ENCODE measurements around the gene FAM131C.
"Not testable (repeated sequence)": the region's sequence is repeated elsewhere in the genome, so short reads cannot be mapped to it uniquely, and the experiment has no call there.

The FAM131C gene

GRCh38 chr1:16063226-16063829 is 10.1 kb downstream of the FAM131C start:
- peaks cover 0 to 19% (median 10%) of the 10 kb centered on the region in 5 donors for H3K27me3 ChIP-seq (ENCODE audit: control insufficient read depth in 5 of 5, insufficient read depth in 4 of 5, low read length in 5 of 5)
- no peaks in the 10 kb centered on the region for H3K36me3 ChIP-seq (ENCODE audit: control insufficient read depth in 5 of 5, insufficient read depth in 5 of 5, low read length in 5 of 5)
- no peaks in the 10 kb centered on the region for H3K9me3 ChIP-seq (ENCODE audit: control insufficient read depth in 5 of 5, low read length in 5 of 5)
- H3K4me3 ChIP-seq (ENCODE audit: low read depth in 1 of 5, low read length in 5 of 5), result no peak overlapping the region
- no peak overlapping the region for H3K9ac ChIP-seq (ENCODE audit: low read length in 5 of 5)
- H3K27ac ChIP-seq (ENCODE audit: low read depth, low read length), result no peak overlapping the region
- H3K4me1 ChIP-seq (ENCODE audit: control insufficient read depth in 5 of 5, insufficient read depth in 5 of 5, low read length in 5 of 5), result peaks cover 0 to 17% (median 12%) of the 10 kb centered on the region in 5 donors

GRCh38 chr1:16062687-16063075 is 10.8 kb downstream of the FAM131C start:
- not testable (repeated sequence) for H3K36me3 ChIP-seq (ENCODE audit: control insufficient read depth in 5 of 5, insufficient read depth in 5 of 5, low read length in 5 of 5); H3K4me3 ChIP-seq (ENCODE audit: low read depth in 1 of 5, low read length in 5 of 5); H3K9me3 ChIP-seq (ENCODE audit: control insufficient read depth in 5 of 5, low read length in 5 of 5); H3K27ac ChIP-seq (ENCODE audit: low read depth, low read length); H3K9ac ChIP-seq (ENCODE audit: low read length in 5 of 5)
- Histone ChIP-seq H3K27me3 (ENCODE audit: control insufficient read depth in 5 of 5, insufficient read depth in 4 of 5, low read length in 5 of 5) (peaks cover 0 to 15% (median 10%) of the 10 kb centered on the region in 5 donors), H3K4me1 (ENCODE audit: control insufficient read depth in 5 of 5, insufficient read depth in 5 of 5, low read length in 5 of 5) (peaks cover 0 to 13% (median 11%) of the 10 kb centered on the region in 5 donors)

GRCh38 chr1:16061989-16062686 is 11.3 kb downstream of the FAM131C start:
- not testable (repeated sequence) for H3K9me3 ChIP-seq (ENCODE audit: control insufficient read depth in 5 of 5, low read length in 5 of 5); H3K9ac ChIP-seq (ENCODE audit: low read length in 5 of 5); H3K4me3 ChIP-seq (ENCODE audit: low read depth in 1 of 5, low read length in 5 of 5)

GRCh38 chr1:16061266-16061665 is 12.2 kb downstream of the FAM131C start:
- Histone ChIP-seq H3K27me3 (ENCODE audit: control insufficient read depth in 5 of 5, insufficient read depth in 4 of 5, low read length in 5 of 5) (peaks cover 0 to 15% (median 6%) of the 10 kb centered on the region in 5 donors), H3K36me3 (ENCODE audit: control insufficient read depth in 5 of 5, insufficient read depth in 5 of 5, low read length in 5 of 5) (no peaks in the 10 kb centered on the region), H3K9ac (ENCODE audit: low read length in 5 of 5) (no peak overlapping the region), H3K4me1 (ENCODE audit: control insufficient read depth in 5 of 5, insufficient read depth in 5 of 5, low read length in 5 of 5) (peaks cover 0 to 13% (median 11%) of the 10 kb centered on the region in 5 donors), H3K4me3 (ENCODE audit: low read depth in 1 of 5, low read length in 5 of 5) (no peak overlapping the region), H3K27ac (ENCODE audit: low read depth, low read length) (no peak overlapping the region), H3K9me3 (ENCODE audit: control insufficient read depth in 5 of 5, low read length in 5 of 5) (no peaks in the 10 kb centered on the region)

More at GRCh38 chr1:16061989-16062686, 11.3 kb downstream of the FAM131C start:
- H3K36me3 ChIP-seq (ENCODE audit: control insufficient read depth in 5 of 5, insufficient read depth in 5 of 5, low read length in 5 of 5); H3K27ac ChIP-seq (ENCODE audit: low read depth, low read length): not testable (repeated sequence)
- peaks cover 0 to 13% (median 11%) of the 10 kb centered on the region in 5 donors for H3K4me1 ChIP-seq (ENCODE audit: control insufficient read depth in 5 of 5, insufficient read depth in 5 of 5, low read length in 5 of 5)
- peaks cover 0 to 15% (median 10%) of the 10 kb centered on the region in 5 donors for H3K27me3 ChIP-seq (ENCODE audit: control insufficient read depth in 5 of 5, insufficient read depth in 4 of 5, low read length in 5 of 5)

- not testable (repeated sequence) for H3K9me3 ChIP-seq (ENCODE audit: control insufficient read depth in 5 of 5, low read length in 5 of 5); H3K4me3 ChIP-seq (ENCODE audit: low read depth in 1 of 5, low read length in 5 of 5); H3K36me3 ChIP-seq (ENCODE audit: control insufficient read depth in 5 of 5, insufficient read depth in 5 of 5, low read length in 5 of 5); H3K4me1 ChIP-seq (ENCODE audit: control insufficient read depth in 5 of 5, insufficient read depth in 5 of 5, low read length in 5 of 5); H3K27me3 ChIP-seq (ENCODE audit: control insufficient read depth in 5 of 5, insufficient read depth in 4 of 5, low read length in 5 of 5); H3K9ac ChIP-seq (ENCODE audit: low read length in 5 of 5); H3K27ac ChIP-seq (ENCODE audit: low read depth, low read length)
Measured at GRCh38 chr1:16058394-16059120, 14.9 kb downstream of the FAM131C start.

GRCh38 chr1:16057314-16057915 is 16.0 kb downstream of the FAM131C start:
- H3K9me3 ChIP-seq (ENCODE audit: control insufficient read depth in 5 of 5, low read length in 5 of 5); H3K27ac ChIP-seq (ENCODE audit: low read depth, low read length); H3K4me1 ChIP-seq (ENCODE audit: control insufficient read depth in 5 of 5, insufficient read depth in 5 of 5, low read length in 5 of 5); H3K9ac ChIP-seq (ENCODE audit: low read length in 5 of 5); H3K27me3 ChIP-seq (ENCODE audit: control insufficient read depth in 5 of 5, insufficient read depth in 4 of 5, low read length in 5 of 5); H3K36me3 ChIP-seq (ENCODE audit: control insufficient read depth in 5 of 5, insufficient read depth in 5 of 5, low read length in 5 of 5); H3K4me3 ChIP-seq (ENCODE audit: low read depth in 1 of 5, low read length in 5 of 5): not testable (repeated sequence)

- not testable (repeated sequence) for H3K27me3 ChIP-seq (ENCODE audit: control insufficient read depth in 5 of 5, insufficient read depth in 4 of 5, low read length in 5 of 5); H3K36me3 ChIP-seq (ENCODE audit: control insufficient read depth in 5 of 5, insufficient read depth in 5 of 5, low read length in 5 of 5); H3K9ac ChIP-seq (ENCODE audit: low read length in 5 of 5); H3K4me3 ChIP-seq (ENCODE audit: low read depth in 1 of 5, low read length in 5 of 5); H3K9me3 ChIP-seq (ENCODE audit: control insufficient read depth in 5 of 5, low read length in 5 of 5); H3K27ac ChIP-seq (ENCODE audit: low read depth, low read length); H3K4me1 ChIP-seq (ENCODE audit: control insufficient read depth in 5 of 5, insufficient read depth in 5 of 5, low read length in 5 of 5)
Measured at GRCh38 chr1:16056521-16056912, 16.9 kb downstream of the FAM131C start.

GRCh38 chr1:16055613-16056520 is 17.6 kb downstream of the FAM131C start:
- no peak overlapping the region for H3K27ac ChIP-seq (ENCODE audit: low read depth, low read length)
- H3K9ac ChIP-seq (ENCODE audit: low read length in 5 of 5), result no peak overlapping the region
- H3K4me3 ChIP-seq (ENCODE audit: low read depth in 1 of 5, low read length in 5 of 5), result no peak overlapping the region
- H3K4me1 ChIP-seq (ENCODE audit: control insufficient read depth in 5 of 5, insufficient read depth in 5 of 5, low read length in 5 of 5), result no peaks in the 10 kb centered on the region
- H3K36me3 ChIP-seq (ENCODE audit: control insufficient read depth in 5 of 5, insufficient read depth in 5 of 5, low read length in 5 of 5), result no peaks in the 10 kb centered on the region
- H3K9me3 ChIP-seq (ENCODE audit: control insufficient read depth in 5 of 5, low read length in 5 of 5), result no peaks in the 10 kb centered on the region
- H3K27me3 ChIP-seq (ENCODE audit: control insufficient read depth in 5 of 5, insufficient read depth in 4 of 5, low read length in 5 of 5), result peaks cover 0 to 4% (median 0%) of the 10 kb centered on the region in 5 donors

GRCh38 chr1:16054598-16055540 is 18.6 kb downstream of the FAM131C start:
- H3K9ac ChIP-seq (ENCODE audit: low read length in 5 of 5), result no peak overlapping the region
- H3K4me3 ChIP-seq (ENCODE audit: low read depth in 1 of 5, low read length in 5 of 5), result no peak overlapping the region
- H3K9me3 ChIP-seq (ENCODE audit: control insufficient read depth in 5 of 5, low read length in 5 of 5), result no peaks in the 10 kb centered on the region
- no peak overlapping the region for H3K27ac ChIP-seq (ENCODE audit: low read depth, low read length)
- no peaks in the 10 kb centered on the region for H3K36me3 ChIP-seq (ENCODE audit: control insufficient read depth in 5 of 5, insufficient read depth in 5 of 5, low read length in 5 of 5)
- peaks cover 0 to 4% (median 0%) of the 10 kb centered on the region in 5 donors for H3K27me3 ChIP-seq (ENCODE audit: control insufficient read depth in 5 of 5, insufficient read depth in 4 of 5, low read length in 5 of 5)
- no peaks in the 10 kb centered on the region for H3K4me1 ChIP-seq (ENCODE audit: control insufficient read depth in 5 of 5, insufficient read depth in 5 of 5, low read length in 5 of 5)
